ENCODE measurements around the gene ADGRV1.
A peak's percentile ranks its signal among the peaks of the same experiment; 100 is the strongest.

ADGRV1 gene

GRCh38 chr5:91206734-91207133 lies 648.1 kb downstream of the ADGRV1 start:
- Histone ChIP-seq H3K9ac (ENCODE audit: low read length) (no peak overlapping the region), H3K27me3 (replicated peaks; ENCODE audit: control insufficient read depth, insufficient read depth, low read length) (no peaks in the 10 kb centered on the region), H3K9me3 (ENCODE audit: control insufficient read depth, low read length) (no peaks in the 10 kb centered on the region)

GRCh38 chr5:91207248-91207647 lies 648.7 kb downstream of the ADGRV1 start:
- no peak overlapping the region for H3K4me3 ChIP-seq (ENCODE audit: low read length)
- no peaks in the 10 kb centered on the region for H3K9me3 ChIP-seq (ENCODE audit: control insufficient read depth, low read length)
- peaks cover 20% of the 10 kb centered on the region for H3K4me1 ChIP-seq (ENCODE audit: control insufficient read depth, insufficient read depth, low read length)
- H3K27me3 ChIP-seq (replicated peaks; ENCODE audit: control insufficient read depth, insufficient read depth, low read length), result no peaks in the 10 kb centered on the region
- no peak overlapping the region for H3K9ac ChIP-seq (ENCODE audit: low read length)
- no peak for DNase-seq (ENCODE audit: low read depth)
- no peaks in the 10 kb centered on the region for H3K36me3 ChIP-seq (ENCODE audit: control insufficient read depth, insufficient read depth, low read length, severe bottlenecking)

More at GRCh38 chr5:91206734-91207133, 648.1 kb downstream of the ADGRV1 start:
- Histone ChIP-seq H3K36me3 (ENCODE audit: control insufficient read depth, insufficient read depth, low read length, severe bottlenecking) (no peaks in the 10 kb centered on the region), H3K4me3 (ENCODE audit: low read length) (no peak overlapping the region), H3K4me1 (ENCODE audit: control insufficient read depth, insufficient read depth, low read length) (peaks cover 15% of the 10 kb centered on the region)
- peak; percentile 59 for DNase-seq (ENCODE audit: low read depth)

GRCh38 chr5:91211997-91212713 lies 653.6 kb downstream of the ADGRV1 start:
- no peaks in the 10 kb centered on the region for H3K36me3 ChIP-seq (ENCODE audit: control insufficient read depth, insufficient read depth, low read length, severe bottlenecking)
- H3K4me1 ChIP-seq (ENCODE audit: control insufficient read depth, insufficient read depth, low read length), result peaks cover 29% of the 10 kb centered on the region
- DNase-seq (ENCODE audit: low read depth), result peak; percentile 62
- peak overlapping the region; percentile 74 for H3K9ac ChIP-seq (ENCODE audit: low read length)
- peak overlapping the region; percentile 66 for H3K4me3 ChIP-seq (ENCODE audit: low read length)
- no peaks in the 10 kb centered on the region for H3K9me3 ChIP-seq (ENCODE audit: control insufficient read depth, low read length)
- no peaks in the 10 kb centered on the region for H3K27me3 ChIP-seq (replicated peaks; ENCODE audit: control insufficient read depth, insufficient read depth, low read length)

GRCh38 chr5:91212714-91213092 lies 654.1 kb downstream of the ADGRV1 start:
- H3K36me3 ChIP-seq (ENCODE audit: control insufficient read depth, insufficient read depth, low read length, severe bottlenecking), result no peaks in the 10 kb centered on the region
- peak; percentile 93 for DNase-seq (ENCODE audit: low read depth)
- H3K4me1 ChIP-seq (ENCODE audit: control insufficient read depth, insufficient read depth, low read length), result peaks cover 23% of the 10 kb centered on the region
- H3K4me3 ChIP-seq (ENCODE audit: low read length), result peak overlapping the region; percentile 66
- no peaks in the 10 kb centered on the region for H3K9me3 ChIP-seq (ENCODE audit: control insufficient read depth, low read length)
- H3K27me3 ChIP-seq (replicated peaks; ENCODE audit: control insufficient read depth, insufficient read depth, low read length), result no peaks in the 10 kb centered on the region
- H3K9ac ChIP-seq (ENCODE audit: low read length), result peak overlapping the region; percentile 74

Measured in adipocyte (in vitro differentiated cells).